GM19467 (cell line): Measurements from ENCODE around the gene CABP7.

Experiments used
- ATAC-seq: cut with Tn5 transposase; IDR thresholded peaks from one replicate; pipeline ENCODE4 v1.9.1; 2021; ENCODE audit warnings: mild to moderate bottlenecking, moderate library complexity; ENCODE audit not compliant: unreplicated experiment

Gene CABP7

DNA sequence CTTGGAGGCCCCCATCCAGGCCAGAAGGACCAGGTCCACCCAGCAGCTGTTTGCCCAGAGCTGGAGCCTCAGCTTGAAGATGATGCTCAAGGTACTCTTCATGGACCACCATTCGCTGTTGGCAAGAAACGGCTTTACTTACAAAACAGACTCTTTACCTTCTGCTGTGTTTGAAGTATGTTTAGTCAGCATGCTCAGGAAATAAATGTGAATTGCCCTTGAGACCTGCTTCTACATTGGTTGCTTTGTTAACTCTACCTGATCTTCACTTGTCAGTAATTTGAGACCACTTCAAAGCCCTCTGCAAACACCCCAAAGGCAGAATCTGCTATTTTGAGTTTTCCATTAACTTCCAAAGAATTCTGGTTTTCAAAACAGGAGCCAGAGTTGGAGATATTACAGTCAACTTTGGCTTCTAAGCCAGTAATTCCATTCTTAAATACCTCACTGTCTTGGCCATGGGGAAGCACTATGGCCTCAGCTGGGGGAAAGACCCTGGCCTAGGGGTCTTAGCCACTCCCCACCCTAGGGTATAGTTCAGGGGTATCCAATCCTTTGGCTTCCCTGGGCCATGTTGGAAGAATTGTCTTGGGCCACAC lies 50.0 kb downstream of the CABP7 start:
- no peak for ATAC-seq

DNA sequence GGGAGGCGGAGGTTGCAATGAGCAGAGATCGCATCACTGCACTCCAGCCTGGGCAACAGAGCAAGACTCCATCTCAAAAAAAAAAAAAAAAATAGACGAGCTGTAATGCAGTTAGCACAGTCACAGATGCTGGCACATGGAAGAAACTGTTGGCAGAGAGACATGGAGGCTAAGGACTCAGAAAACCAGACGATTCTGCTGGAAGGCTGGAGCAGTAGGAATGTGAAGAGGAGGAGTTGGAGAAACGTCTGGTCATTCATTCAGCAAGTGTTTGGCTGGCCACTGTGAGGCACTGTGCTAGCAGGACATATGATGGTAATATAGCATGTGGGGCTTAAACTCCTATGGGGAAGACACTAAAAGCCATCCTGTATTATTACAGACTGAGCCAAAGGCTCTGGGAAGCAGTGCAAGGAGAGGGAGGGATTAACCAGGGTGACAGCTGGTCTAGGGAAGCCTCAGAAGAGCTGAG lies 52.4 kb downstream of the CABP7 start:
- ATAC-seq, result no peak

DNA sequence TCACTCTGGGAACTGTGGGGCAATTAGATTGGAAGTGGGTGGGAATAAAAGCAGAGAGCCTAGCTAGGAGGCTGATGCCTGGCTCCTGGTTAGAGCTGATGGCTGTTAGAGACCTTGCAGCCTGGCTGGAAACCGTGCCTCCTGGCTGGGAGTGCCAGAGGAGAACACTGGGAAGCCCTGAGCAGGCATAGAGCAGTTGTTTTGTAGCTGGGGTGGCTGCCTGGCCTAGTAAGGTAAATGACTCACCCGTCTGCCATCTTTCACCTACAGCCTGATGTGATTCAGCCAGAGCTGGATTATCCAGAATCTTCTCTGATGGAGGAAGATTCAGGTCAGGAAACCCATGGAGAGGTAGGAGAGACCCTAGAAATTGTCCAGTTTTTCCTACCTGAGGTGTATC lies 53.4 kb downstream of the CABP7 start:
- ATAC-seq, result no peak

DNA sequence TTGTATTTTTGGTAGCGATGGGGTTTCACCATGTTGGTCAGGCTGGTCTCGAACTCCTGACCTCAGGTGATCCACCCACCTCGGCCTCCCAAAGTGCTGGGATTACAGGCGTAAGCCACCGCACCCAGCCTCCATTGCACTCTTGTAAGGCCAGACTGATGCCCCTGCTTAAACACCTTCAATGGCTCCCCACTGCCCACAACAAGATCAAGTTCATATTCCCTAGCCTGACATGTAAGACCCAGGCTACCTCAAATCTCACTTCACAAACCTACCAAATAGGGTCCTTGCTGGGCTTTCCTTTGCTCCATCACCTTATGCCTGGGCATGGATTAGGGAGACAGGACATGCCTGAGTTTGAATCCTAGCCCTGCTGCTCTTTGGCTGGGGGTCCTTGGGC lies 60.4 kb downstream of the CABP7 start:
- ATAC-seq, result no peak

DNA sequence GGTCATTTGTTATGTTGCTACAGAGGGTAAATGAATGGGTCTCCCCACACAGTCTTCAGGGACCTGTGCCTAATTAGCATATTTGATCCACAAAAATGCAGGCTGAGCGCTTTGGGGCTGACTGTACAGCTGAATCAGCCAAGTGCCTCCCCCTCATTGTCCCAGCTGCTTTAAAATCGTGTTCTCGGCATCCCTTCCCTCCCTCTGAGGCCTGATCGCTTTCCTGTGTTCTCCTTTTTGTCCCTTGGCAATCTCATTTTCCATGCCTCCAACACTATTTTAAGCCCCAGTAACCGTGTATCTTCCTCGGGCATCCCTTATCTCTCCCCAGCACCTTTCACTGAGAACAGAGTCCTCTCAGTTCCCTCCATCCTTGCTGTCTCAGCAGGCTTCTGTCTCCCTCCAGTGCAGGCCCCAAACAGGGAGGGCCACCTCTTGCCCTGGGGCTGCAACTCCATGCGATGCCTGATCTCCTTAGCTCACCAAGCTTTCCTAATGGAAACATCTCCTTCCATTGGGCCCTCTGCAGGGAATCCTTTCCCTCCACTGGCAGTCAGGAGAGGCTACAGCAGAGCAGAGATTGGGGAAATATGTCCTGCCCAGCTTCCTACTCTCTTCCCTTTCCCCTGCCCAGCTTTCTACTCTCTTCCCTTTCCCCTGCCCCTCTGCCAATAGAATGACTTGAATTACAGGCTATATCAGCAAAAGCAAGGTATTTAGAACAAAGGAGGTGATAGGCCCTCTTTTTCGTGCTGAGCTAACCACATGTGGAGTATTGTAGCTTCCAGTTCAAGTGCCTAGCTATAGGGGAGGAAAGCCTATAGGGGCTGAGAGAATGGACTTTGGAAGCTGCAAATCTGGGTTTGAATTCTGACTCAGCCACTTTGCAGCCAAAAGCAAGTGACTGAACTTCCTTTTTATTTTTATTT lies 61.2 kb downstream of the CABP7 start:
- ATAC-seq, result no peak
